ENCODE results near the gene HOXB4.

Gene HOXB4

DNA sequence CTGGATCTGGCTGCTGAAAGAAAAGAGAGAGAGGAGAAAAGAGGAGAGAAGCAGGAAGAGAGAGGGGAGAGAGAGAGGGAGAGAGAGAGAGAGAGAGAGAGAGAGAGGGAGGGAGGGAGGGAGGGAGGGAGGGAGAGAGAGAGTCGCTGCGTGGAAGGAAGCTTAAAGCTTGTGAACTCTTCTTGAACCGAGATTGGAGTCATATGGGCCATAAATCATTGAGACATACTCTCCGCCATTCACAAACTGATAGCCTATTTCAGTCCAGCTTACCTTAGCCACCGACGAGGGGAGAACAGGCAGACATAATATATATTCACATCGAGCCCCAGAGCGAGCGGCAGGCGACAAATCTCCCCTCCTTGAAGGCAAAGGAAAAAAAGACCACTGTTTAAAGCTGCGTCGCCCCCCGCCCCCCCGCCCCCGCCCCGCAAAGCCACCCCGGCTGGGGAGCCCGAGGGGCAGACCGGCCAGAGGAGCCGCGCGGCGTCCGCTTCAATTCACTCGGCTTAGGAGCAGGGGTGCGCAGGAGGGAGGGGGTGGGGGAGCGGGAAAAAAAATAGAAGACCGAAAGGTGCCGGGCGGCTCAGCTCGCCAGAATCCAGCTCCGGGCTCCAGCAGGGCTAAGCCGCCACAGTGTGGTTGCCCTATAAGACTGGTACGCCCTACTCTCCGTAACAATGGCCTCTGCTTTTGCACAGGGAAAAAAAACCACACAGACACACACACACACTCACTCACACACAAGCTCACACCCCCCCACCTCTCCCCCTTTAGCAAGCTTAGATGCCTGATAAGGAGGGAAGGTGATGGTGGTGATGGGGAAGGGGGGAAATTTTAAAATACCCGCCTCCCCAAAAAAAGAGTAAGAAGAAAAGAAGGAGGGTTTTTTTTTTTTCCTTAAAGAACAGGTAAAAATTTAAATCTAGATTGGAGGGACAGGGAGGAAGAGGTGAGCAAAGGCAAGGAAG lies 22.6 kb downstream of the HOXB4 start:
- peak; percentile 48 for DNase-seq

DNA sequence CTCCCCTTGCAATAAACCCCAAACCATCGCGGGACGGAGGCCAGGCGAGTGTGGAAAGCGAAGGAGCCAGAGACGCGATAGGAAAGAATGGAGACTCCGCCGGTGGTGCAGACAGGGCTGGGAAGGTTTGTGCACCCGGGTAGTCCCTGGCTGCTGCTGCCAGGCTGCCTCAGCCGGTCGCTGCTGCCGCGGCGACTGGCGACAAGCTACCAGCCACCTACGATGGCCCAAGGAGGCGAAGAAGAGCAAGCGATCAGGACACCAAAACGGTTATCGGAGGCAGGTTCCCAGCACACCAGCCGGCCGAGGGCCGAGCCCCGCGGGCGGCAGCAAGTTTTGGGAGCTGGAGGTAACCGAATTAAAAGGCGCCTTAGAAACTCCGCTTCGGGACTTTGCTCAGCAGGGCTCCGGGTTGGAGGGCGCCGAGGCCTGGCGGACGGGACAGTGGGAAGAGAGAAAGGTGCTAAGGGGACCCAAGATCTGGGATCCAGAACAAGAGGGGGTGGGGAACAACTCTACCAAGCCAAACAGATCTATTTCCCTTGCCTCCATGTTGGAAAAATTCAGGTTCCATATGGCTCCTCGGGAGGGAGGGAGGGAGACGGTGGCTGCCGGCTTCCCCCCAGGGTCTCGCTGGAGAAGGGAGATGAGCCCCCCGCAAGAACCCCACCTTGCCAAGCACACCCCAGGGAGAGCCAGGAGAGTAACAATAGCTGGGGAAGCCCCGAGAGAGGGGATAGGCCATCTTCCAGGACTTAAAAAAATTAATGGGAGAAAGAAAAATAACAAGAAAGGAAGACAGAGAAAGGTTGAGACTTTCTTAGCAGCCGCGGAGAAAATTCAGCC lies 23.5 kb downstream of the HOXB4 start:
- DNase-seq: no peak

DNA sequence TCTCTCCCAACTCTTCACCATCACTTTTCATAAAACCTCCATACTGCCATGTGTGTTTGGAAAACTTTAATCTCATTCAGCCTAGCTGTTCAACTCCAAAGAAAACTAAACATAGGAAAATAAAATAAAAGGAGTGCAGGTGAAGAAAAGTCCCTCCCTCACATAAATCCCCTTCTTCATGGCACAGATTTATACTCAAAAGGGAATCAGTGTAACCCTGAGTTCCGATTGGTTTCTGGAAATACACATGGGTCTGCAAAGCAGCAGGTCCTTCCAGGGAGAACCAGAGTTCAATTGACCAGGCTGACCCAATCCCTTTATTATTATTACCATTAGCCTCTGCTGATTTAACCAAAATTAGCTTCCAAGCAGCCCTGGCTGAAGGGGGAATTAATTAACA lies 24.3 kb downstream of the HOXB4 start:
- no peak for DNase-seq

DNA sequence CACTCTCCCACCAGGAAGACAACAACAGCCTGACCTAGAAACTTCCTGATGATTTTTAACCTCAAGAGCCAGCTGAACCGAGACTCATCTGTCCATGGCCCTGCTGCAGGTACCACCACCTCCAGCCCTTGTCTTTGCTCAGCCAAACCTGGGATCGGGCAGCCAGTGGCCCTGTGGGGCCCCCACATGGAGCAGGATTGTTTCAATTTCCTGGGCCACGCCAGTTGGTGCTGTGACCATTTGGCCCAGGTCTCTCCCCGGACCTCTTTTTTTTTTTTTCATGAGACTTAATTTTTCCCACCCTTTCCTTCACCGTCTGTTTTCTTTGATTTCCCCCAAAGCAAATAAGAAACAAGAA lies 25.0 kb downstream of the HOXB4 start:
- DNase-seq: no peak

DNA sequence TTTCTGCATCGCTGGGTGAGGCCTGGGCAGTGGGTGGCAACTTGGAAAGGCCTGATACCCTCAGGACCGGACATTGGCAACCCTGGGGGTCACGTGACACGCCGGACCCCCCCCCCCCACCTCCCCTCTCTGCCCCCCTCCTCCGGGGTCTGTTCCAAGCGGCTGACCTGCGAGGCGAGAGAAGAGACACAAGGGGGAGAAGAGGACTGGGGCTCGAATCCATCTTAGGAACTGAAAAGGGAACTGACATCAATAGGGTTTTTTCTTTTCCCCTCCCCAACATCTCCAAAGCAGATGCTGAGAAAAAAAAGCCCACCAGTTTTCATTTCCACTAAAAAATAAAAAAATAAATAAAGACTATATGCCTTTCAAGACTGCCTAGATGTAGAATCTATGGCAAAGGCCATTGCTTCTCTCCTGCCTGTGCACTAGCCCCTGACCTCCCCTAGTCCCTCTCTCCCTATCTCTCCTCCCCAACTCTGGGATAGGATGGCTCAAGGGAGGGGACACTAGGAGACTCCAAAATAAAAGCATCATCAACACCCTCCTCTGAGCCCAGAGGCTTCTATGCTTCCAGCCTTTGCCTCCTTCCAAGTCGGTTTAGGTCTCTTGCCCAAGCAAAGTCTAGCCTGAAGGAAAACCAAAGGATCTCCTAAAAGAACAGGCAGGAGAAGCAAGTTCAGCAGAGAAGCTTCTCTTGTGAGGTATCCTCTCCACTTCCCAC lies 25.5 kb downstream of the HOXB4 start:
- no peak for DNase-seq

DNA sequence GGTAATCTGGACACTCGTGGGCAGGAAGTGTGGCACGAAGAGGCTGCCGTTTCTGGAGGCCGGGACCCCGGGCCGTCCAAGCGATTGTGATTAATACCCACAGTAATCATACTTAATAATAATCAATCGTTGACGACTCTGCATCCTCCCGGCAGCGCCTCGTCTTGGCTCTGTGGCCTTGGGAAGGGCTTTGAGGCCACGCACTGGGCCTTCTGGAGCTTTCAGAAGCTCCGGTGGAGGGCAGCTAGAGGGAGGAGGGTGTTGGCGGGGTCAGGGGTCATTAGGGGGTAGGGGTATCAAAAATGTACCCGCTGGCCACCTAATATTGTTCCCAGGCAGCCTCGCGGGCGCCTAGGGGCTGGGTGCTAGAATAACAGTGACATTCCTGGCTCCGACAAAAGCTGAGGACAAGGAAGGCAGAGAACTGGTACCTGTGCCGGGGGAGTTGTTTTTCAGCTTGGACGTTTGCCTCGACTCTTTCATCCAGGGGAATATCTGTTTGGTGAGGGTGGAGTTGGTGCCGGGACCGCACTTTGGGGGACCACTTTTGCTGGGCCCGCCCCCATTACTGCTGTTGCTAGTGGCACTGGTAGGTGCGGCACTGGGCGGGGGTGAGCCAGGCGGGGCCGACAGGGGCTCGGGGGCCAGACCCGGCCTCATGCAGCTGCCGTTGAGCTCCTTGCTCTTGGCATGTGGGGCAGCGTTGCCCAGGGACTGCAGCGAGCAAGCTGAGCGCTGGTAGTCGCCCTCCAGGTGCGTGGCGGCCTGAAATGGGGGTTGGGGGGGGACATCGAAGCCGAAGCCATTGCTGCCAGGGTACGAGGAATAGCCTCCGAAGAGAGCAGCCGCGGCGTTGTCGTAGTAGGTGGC lies 26.3 kb downstream of the HOXB4 start:
- no peak for DNase-seq

DNA sequence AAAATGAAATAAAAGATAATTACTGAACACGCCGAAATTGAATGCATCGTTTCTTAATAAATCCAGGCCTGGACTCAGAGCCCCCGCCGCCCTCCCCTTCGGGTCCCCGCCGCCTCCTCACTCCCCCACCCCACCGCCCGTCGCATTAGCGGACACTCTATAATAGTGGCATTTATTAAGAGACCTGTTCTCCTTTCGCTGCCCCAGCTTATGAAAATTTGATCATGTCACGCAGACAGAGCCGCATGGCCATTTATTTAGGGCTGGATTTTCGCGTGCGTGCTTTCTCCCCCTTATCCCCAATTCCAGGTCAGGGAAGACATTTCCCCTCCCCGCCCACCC lies 27.0 kb downstream of the HOXB4 start:
- DNase-seq: no peak

DNA sequence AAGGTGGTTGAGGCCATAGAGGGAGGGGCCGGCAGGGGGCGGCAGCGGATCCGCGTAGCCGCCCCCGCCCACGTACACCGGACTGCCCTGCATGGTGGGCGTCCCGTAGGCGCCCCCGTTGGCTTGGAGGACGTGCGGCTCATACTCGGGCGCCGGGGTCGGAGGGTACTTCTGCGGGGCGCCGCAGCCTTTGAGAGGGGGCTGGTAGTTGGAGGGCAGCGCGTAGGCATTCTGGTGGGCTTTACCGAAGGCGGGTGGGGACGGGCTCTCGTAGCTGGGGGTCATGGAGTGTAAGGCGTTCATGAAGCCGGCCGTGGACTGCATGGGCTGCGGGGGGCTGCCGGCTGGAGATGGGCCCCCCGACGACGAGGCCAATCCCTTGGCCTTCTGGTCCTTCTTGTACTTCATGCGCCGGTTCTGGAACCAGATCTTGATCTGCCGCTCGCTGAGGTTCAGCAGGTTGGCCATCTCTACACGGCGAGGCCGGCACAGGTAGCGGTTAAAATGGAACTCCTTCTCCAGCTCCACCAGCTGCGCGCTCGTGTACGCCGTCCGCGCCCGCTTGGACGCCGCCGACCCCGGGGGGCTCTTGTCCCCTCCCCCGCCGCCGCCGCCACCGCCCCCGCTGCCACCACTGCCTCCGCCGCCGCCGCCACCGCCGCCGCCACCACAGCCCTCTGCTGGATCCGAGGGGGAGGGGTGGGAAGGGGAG lies 27.5 kb downstream of the HOXB4 start:
- DNase-seq: no peak

DNA sequence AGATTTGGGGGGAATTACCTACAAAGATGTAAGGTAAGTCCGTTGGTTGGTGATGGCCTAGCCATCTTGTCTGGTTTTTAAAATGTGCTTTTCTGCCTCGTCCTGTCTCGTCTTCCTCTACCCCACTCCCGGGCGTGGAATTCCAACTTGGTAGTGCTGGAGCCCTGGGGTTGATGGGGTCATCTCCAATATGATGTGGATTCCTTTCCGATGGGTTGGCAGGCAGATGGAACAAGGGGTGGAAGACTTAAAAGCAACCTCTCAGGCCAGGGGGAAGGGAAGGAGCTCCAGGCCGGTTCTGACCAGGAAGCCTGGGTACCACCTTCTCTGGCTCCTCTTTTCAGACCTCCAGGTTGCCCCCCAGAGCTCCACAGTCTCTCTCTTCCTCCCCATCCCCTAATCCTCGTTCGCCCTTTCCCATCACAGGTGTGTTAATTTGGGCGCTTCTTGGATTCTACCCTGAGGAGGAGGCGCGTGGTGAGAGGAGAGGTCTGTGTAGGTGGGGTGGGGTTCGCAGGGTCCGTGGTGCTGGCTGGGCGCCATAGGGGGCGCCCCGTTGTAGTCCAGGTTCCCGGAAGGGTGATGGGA lies 28.1 kb downstream of the HOXB4 start:
- DNase-seq: no peak

DNA sequence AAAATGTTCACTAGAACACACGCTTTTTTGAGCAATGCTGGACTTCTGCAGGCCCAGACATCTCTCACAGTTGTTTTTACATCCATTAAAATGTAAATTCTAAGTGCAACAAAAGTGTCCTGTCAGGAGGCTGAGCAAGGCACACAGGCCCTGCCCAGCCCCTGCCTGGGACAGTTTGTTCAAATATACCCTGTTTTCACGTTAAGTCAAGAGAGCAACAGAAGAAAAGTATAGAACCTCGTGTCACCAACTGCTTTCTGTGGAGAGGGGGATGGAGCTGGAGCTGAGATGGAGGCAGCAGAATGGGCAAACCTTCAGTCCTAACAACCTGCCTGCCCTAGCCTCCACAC lies 28.9 kb downstream of the HOXB4 start:
- DNase-seq: no peak

DNA sequence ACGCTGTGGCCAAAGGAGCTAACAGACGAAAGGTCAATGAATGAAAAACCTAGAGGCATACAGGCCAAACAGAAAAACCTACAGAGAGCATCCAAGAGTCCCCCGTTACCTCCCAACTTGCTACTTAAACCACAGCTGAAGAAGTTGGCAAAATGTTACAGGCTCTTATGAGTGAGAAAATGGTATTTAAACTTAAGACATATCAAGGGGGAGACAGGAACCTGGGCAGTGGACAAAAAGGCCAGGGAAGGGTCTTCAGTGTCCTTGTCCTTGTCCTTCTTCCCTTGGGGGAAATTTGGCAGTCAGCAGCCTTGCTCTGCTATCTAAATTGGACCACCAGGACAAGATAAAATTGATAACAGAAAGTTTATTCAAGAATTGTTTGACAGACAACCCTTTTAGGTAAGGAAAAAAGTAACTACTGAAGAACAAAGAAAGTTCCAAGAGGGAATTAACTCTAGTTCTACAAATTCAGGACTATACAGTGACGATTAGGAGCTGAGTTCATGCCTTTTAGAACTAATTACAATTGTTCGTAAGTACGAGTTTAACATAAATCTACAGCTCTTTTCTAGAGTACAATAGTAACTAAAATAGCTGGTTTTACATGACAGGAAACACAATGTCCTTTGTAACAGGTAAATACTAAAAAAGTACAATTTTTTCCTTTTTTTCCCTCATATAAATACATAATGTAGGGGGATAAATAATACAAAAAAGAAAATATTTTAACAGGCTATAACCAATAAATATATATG lies 29.4 kb downstream of the HOXB4 start:
- DNase-seq: no peak

DNA sequence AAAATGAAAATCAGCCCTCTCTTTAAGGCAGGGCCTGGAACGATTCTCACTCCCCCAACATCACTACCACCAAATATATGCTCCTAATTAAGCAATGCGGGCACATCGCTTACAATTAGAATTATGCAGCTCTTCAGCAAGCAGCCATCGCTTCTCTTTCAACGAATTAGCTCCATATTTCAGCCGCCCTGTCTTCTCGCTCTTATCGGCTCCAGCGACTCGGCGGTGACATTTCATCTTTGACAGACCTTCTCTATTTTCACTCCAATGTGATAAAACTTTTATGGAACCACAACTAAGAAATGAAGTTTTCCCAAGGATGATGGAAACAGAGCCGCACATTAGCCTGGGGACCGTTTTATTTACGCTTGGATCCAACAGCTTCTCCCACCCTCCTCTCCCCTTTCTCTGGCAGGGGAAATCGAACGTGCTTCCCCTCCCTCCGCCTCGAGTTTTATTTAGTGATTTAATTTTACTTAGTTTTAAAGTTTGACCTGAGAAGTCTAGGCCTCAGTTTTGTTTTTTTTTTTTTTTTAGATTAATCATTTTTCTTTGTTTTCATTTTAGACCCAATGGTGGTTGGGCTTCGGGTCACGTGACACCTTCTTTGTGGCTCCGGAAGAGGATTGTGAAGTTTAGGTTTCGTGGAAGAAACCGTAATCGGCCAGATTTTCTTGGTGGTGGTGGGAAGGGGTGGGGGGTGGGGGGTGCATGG lies 30.2 kb downstream of the HOXB4 start:
- no peak for DNase-seq

DNA sequence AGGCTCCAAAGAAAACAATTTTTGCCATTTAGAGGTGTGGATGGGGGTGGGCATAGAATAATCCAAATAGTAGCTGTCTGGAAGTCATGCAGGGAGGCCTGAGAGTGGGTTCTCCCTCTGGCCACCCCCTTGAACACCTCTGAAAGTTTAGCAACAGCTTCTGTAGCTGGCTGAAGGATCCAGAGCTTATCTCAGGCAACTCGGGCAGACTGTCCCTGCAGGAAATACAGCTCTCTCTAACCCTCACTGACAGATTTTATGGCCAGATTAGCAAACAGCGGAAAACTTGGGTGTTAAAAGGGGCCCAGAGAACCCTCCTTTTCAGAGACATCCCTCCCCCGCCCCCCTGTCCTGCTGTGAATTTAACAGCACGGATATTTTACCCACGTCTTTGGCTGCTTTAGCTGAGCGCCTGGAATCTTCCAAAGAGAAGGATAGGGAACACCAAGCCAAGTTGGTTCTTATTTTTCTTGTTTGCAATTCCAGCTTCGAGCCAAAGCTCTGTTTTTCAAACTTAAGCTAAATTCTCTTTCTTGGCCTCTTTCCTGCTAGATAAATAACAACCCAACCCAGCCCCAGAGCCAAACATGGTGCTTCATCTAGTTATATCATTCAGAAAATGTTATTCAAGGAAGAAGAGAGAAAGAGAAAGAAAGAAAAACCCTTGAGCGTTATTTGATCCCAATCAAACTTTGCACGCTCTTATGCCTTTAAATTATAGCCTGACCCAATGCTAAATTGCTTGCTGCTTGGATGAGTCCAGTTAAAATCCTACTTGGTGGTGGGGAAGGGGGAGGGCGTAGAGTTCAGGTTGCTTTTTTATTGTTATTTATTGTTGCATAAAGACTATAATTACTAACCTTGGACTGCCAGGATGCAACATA lies 31.0 kb downstream of the HOXB4 start:
- peak; percentile 63 for DNase-seq

DNA sequence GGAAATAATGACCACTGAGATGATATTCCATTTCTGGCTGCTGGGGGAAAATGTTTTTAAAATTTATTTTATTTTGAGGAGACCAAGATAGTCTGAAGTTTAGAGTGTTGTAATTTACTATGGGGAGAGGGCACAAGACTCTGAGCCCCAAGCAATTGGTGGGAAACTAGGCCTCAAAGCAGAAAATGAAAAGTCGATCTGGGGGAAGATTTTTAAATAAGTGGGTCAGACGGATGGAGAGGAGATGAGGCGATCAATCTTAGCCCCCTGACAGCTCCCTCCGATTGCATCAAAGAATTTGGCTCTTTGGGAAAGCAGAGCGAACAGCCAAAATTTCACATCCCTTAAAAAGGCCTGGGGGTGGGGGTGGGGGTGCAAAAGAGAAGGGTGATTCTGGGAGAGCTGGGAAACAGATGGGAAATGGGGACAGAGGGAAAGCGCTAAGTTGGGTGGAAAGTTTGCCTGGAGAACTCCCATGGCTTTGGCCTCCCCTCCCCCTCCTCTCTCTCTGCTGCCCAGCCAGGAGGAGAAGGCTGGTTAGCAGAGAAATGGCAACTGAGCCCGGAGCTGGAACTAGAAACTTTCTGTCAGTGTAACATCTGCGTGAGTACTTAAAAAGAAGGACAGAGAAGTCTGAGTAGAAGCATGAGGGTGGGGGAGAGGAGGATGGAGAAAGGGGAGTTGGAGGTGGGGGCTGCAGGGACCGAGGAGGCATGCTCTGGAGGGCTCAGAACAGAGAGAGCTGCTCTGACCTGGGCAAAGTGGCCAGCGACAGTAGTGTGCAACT lies 31.8 kb downstream of the HOXB4 start:
- DNase-seq: peak; percentile 63

DNA sequence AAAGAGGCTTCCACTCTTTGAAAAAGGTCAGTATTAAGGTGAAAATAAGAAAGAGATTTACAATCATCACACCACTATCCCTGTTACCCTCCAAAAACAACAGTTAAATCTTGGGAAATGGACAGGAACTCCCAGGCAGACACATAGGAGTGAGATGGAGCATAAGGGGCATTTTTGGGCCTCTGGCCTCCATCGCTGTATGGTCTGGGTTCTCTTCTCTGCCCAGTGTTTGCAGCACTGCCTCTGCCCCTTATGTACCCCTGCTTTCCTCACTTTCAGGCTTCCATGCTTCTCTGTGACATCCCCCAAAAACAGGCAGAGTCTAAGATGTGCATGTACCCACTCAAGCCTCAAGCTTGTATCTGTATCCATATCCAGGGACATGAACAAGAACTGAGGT lies 32.6 kb downstream of the HOXB4 start:
- no peak for DNase-seq

DNA sequence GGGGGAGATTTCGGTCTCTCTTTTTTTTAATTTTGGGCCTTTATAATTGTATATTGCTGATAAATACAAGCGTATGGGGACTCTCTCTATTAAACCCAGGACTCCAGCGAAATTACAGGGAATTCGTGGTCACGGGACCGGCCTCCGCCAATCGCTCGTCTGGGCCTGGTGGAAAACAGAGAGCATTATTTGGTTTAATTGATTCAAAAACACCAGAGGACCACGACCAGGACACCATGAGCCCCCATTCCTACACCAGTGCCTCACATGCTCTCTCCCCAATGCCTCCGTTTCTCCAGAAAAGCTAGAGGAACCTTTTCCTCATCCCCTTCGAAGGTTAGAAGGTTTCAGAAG lies 33.2 kb downstream of the HOXB4 start, which contains the start of gene HOXB2:
HOXB2 (minus strand) TSS at position 88 of the 354 bp plus-strand sequence. CDS start 198 bp downstream, outside the sequence.
- DNase-seq: peak; percentile 26

DNA sequence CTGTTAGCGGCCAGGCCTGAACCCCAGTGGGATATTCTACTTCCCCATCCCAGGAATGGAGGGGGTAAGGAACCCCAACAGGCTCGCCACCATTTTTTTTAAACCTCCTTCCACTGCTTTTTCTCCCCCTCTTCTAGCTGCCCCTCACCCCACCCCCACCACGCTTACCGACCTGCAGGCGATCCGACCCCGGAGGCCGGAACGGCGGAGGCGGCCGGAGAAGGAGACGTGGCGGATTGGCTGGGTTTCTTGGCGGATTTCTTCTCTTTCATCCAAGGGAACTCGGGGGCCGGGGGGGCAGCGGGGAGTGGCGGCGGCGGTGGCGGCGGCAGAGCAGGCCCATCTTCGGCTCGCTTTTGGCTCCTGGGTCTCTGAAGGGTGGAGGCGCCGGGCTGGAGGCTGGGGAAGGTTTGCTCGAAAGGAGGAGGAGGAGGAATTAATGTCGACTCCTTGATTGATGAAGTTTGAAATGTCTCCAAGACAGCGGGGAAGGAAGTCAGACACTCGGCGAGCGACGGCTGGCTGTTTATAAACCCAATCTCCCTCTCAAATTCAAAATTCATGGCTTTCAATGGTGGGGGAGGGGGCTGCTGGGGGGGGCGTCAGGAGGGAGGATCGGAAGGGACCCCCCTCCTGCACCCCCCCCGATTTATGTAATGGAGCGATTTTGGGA lies 33.7 kb downstream of the HOXB4 start:
- peak; percentile 52 for DNase-seq
